ENCODE measurements around the gene WDR1.

DNA sequence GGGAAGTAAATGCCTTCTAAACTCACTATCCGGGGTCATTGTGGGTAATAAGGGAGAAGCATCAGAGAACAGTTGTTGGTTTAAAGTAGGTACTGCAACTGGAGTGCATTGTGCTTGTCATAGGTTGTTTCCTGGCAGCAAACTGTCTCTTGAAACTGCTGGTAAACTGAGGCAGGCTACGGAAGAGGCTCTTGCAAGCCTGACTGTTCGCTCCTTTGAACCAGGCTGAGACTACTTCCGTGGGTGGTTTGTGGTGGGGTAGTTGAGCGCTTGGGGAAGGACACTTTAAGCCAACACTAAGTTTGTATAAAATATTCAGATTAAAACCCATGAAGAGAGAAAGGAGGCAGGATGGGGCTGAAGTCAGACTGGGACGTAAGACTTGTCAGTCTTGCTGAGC is 45.2 kb upstream of the WDR1 start:
- TF ChIP-seq, protein P1, sequence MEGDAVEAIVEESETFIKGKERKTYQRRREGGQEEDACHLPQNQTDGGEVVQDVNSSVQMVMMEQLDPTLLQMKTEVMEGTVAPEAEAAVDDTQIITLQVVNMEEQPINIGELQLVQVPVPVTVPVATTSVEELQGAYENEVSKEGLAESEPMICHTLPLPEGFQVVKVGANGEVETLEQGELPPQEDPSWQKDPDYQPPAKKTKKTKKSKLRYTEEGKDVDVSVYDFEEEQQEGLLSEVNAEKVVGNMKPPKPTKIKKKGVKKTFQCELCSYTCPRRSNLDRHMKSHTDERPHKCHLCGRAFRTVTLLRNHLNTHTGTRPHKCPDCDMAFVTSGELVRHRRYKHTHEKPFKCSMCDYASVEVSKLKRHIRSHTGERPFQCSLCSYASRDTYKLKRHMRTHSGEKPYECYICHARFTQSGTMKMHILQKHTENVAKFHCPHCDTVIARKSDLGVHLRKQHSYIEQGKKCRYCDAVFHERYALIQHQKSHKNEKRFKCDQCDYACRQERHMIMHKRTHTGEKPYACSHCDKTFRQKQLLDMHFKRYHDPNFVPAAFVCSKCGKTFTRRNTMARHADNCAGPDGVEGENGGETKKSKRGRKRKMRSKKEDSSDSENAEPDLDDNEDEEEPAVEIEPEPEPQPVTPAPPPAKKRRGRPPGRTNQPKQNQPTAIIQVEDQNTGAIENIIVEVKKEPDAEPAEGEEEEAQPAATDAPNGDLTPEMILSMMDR (IDR thresholded peaks at IDR 0.05) = no peak
- no peak for TF ChIP-seq POLR2AphosphoS5 (IDR thresholded peaks at IDR 0.05)
- no peak for TF ChIP-seq EP300 (IDR thresholded peaks at IDR 0.05)
